Measurements from ENCODE around the gene OR52M1. TPM values are rescaled to one million over a fixed set of nuclear protein-coding genes. Genes with fewer than 3 reads are reported as not detected.

The OR52M1 gene
- polyA plus RNA-seq, 6 donors from 2014 or later = not detected

- Mint-ChIP-seq H3K36me3 (no peaks in the 10 kb centered on the region), H3K9me3 (peaks cover 0 to 2% (median 0%) of the 10 kb centered on the region in 7 donors), H3K27ac (no peak overlapping the region), H3K27me3 (peaks cover 33 to 57% (median 37%) of the 10 kb centered on the region in 3 donors), H3K4me3 (no peak overlapping the region), H3K4me1 (no peaks in the 10 kb centered on the region)
- DNase-seq (no peak), ATAC-seq (ENCODE audit: low read depth in 2 of 2) (no peak)
Measured at GRCh38 chr11:4580124-4580523, 35.1 kb downstream of the OR52M1 start.

DNA sequence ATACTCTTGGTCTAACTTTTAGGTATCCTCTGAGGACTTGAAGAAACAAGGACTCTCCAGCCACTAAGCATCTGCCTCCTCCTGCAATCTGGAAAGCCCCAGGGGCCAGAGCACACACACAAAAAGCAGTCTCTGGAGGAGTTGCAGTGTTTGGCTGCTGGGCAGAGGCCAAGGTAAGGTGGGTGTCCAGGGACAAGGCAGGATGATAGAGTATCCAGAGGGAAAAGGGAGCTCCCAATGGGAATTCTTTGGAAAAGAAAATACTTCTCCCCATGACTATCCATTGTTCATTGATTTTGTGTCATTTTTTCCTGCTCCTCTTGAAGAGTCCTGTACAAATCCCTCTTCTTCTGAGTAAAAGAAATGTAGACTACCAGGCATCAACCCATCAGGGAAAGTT is 36.5 kb downstream of the OR52M1 start, which contains the start of gene OR52I2:
OR52I2 (plus strand) TSS at position 301 of the 400 bp plus-strand sequence.
- H3K4me3 Mint-ChIP-seq = no peak within 1 kb of the TSS
- DNase-seq (no peak), ATAC-seq (ENCODE audit: low read depth in 2 of 2) (no peak)
- H3K4me1 Mint-ChIP-seq = no peaks in the 10 kb centered on the region
- H3K27ac Mint-ChIP-seq = no peak within 1 kb of the TSS
- peaks cover 27 to 51% (median 35%) of the 10 kb centered on the region in 3 donors for H3K27me3 Mint-ChIP-seq
- H3K9me3 Mint-ChIP-seq = no peaks in the 10 kb centered on the region
- no peaks in the 10 kb centered on the region for H3K36me3 Mint-ChIP-seq

- no peak for ATAC-seq (ENCODE audit: low read depth in 2 of 2)
- Mint-ChIP-seq H3K9me3 (no peaks in the 10 kb centered on the region), H3K27me3 (peaks cover 0 to 29% (median 9%) of the 10 kb centered on the region in 3 donors), H3K27ac (no peak overlapping the region), H3K4me1 (no peaks in the 10 kb centered on the region), H3K4me3 (no peak overlapping the region), H3K36me3 (no peaks in the 10 kb centered on the region)
- no peak for DNase-seq
Measured at GRCh38 chr11:4589017-4589416, 44.0 kb downstream of the OR52M1 start.

GRCh38 chr11:4593739-4594138 is 48.7 kb downstream of the OR52M1 start, which contains the start of gene OR52I1:
Gene OR52I1, plus strand, starts transcription at chr11:4594039. Its CDS starts 0 bp downstream, at chr11:4594039.
- no peaks in the 10 kb centered on the region for H3K9me3 Mint-ChIP-seq
- peaks cover 7 to 12% of the 10 kb centered on the region in 2 donors for H3K36me3 Mint-ChIP-seq
- H3K4me1 Mint-ChIP-seq = peaks cover 0 to 3% (median 0%) of the 10 kb centered on the region in 3 donors
- H3K27ac Mint-ChIP-seq = no peak within 1 kb of the TSS
- ATAC-seq (ENCODE audit: low read depth in 2 of 2) = no peak
- no peak for DNase-seq
- H3K4me3 Mint-ChIP-seq = no peak within 1 kb of the TSS
- H3K27me3 Mint-ChIP-seq = peaks cover 0 to under 1% (median 0%) of the 10 kb centered on the region in 3 donors

Other genes starting within 250 kb of the OR52M1 start
- not detected for gene OR52B4, start 176.8 kb upstream of the OR52M1 start, polyA plus RNA-seq (ENCODE audit: low read depth in 6 of 6)
- 10 to 100 TPM; 16.0 to 39.0 (median 31.8) TPM for gene TRIM21, start 151.5 kb upstream of the OR52M1 start, polyA plus RNA-seq (ENCODE audit: low read depth in 6 of 6)
- gene OR52K2, start 95.9 kb upstream of the OR52M1 start, polyA plus RNA-seq (ENCODE audit: low read depth in 6 of 6) = not detected
- not detected for gene OR52K1, start 62.5 kb upstream of the OR52M1 start, polyA plus RNA-seq (ENCODE audit: low read depth in 6 of 6)
- gene OR52I2, start 36.6 kb downstream of the OR52M1 start, polyA plus RNA-seq (ENCODE audit: low read depth in 6 of 6) = under 1 TPM in 1 of 6 donors, not detected in 5; 0.17 TPM
- gene OR52I1, start 48.8 kb downstream of the OR52M1 start, polyA plus RNA-seq (ENCODE audit: low read depth in 6 of 6) = under 1 TPM in 1 of 6 donors, not detected in 5; 0.60 TPM
- gene TRIM68, start 63.0 kb downstream of the OR52M1 start, polyA plus RNA-seq (ENCODE audit: low read depth in 6 of 6) = 10 to 100 TPM in 5 of 6 donors, 1 to 10 TPM in 1; 4.8 to 20.4 (median 11.4) TPM
- gene OR51D1, start 92.3 kb downstream of the OR52M1 start, polyA plus RNA-seq (ENCODE audit: low read depth in 6 of 6) = not detected
- gene OR51E1, start 98.8 kb downstream of the OR52M1 start, polyA plus RNA-seq (ENCODE audit: low read depth in 6 of 6) = not detected
- not detected for gene OR51E2, start 152.7 kb downstream of the OR52M1 start, polyA plus RNA-seq (ENCODE audit: low read depth in 6 of 6)
- gene MMP26, start 159.6 kb downstream of the OR52M1 start, polyA plus RNA-seq (ENCODE audit: low read depth in 6 of 6) = not detected
- gene OR51F1, start 224.7 kb downstream of the OR52M1 start, polyA plus RNA-seq (ENCODE audit: low read depth in 6 of 6) = not detected

Measured in naive B cell (primary cell).